ENCODE measurements around the gene EIF4EBP2.
A peak's percentile ranks its signal among the peaks of the same experiment; 100 is the strongest.

The EIF4EBP2 gene

GRCh38 chr10:70472799-70473454 lies 69.0 kb downstream of the EIF4EBP2 start:
- DNase-seq (ENCODE audit: extremely low read depth, low read depth): no peak
- no peak overlapping the region for H3K4me3 ChIP-seq (replicated peaks; ENCODE audit: low read depth, low read length)
- TF ChIP-seq CTCF (IDR thresholded peaks at IDR 0.05; ENCODE audit: low read depth, low read length, missing control alignments): no peak

GRCh38 chr10:70474780-70475179 lies 70.8 kb downstream of the EIF4EBP2 start:
- no peak overlapping the region for H3K4me3 ChIP-seq (replicated peaks; ENCODE audit: low read depth, low read length)
- no peak for DNase-seq (ENCODE audit: extremely low read depth, low read depth)
- no peak for TF ChIP-seq CTCF (IDR thresholded peaks at IDR 0.05; ENCODE audit: low read depth, low read length, missing control alignments)

- DNase-seq (ENCODE audit: extremely low read depth, low read depth): no peak
- TF ChIP-seq CTCF (IDR thresholded peaks at IDR 0.05; ENCODE audit: low read depth, low read length, missing control alignments): no peak
- H3K4me3 ChIP-seq (replicated peaks; ENCODE audit: low read depth, low read length): no peak overlapping the region
Measured at GRCh38 chr10:70475661-70476060, 71.7 kb downstream of the EIF4EBP2 start.

GRCh38 chr10:70476249-70477035 lies 72.5 kb downstream of the EIF4EBP2 start:
- DNase-seq (ENCODE audit: extremely low read depth, low read depth): no peak
- TF ChIP-seq CTCF (IDR thresholded peaks at IDR 0.05; ENCODE audit: low read depth, low read length, missing control alignments): no peak
- H3K4me3 ChIP-seq (replicated peaks; ENCODE audit: low read depth, low read length): no peak overlapping the region

- TF ChIP-seq CTCF (IDR thresholded peaks at IDR 0.05; ENCODE audit: low read depth, low read length, missing control alignments): no peak
- peak; percentile 40 for DNase-seq (ENCODE audit: extremely low read depth, low read depth)
- H3K4me3 ChIP-seq (replicated peaks; ENCODE audit: low read depth, low read length): peak overlapping the region; percentile 76
Measured at GRCh38 chr10:70477661-70478162, 73.8 kb downstream of the EIF4EBP2 start.

Measured in HFF-Myc (cell line).